Endodermal cell (in vitro differentiated cells): ENCODE measurements around the gene P2RY4. TPM values are rescaled to one million over a fixed set of nuclear protein-coding genes. Genes with fewer than 3 reads are reported as not detected.

Source experiments
- DNase-seq: peaks from one replicate; pipeline ENCODE4 v3.0.0-alpha.2; 2017
- H3K27ac ChIP-seq: 2 replicates; pipeline ENCODE4 v1.5.1; 2013; ENCODE audit warnings: mild to moderate bottlenecking, low read depth, low read length, moderate library complexity
- H3K27me3 ChIP-seq: 2 replicates; pipeline ENCODE4 v1.6.1; 2013; ENCODE audit warnings: mild to moderate bottlenecking, low read length, moderate library complexity; ENCODE audit not compliant: insufficient read depth, control insufficient read depth, poor library complexity, severe bottlenecking
- H3K36me3 ChIP-seq: 2 replicates; pipeline ENCODE4 v1.7.0; 2013; ENCODE audit warnings: mild to moderate bottlenecking, low read length, moderate library complexity; ENCODE audit not compliant: control insufficient read depth, insufficient read depth
- H3K4me1 ChIP-seq: one replicate; pipeline ENCODE4 v1.7.0; 2013; ENCODE audit warnings: low read length; ENCODE audit not compliant: control insufficient read depth, insufficient read depth
- H3K4me3 ChIP-seq: 2 replicates; pipeline ENCODE4 v1.5.1; 2013; ENCODE audit warnings: mild to moderate bottlenecking, low read length, moderate library complexity
- H3K9ac ChIP-seq: 2 replicates; pipeline ENCODE4 v1.6.1; 2013; ENCODE audit warnings: mild to moderate bottlenecking, low read length, moderate library complexity; ENCODE audit not compliant: poor library complexity, severe bottlenecking; ENCODE audit errors: extremely low read depth
- H3K9me3 ChIP-seq: 2 replicates; pipeline ENCODE4 v1.6.1; 2013; ENCODE audit warnings: mild to moderate bottlenecking, low read length, moderate library complexity; ENCODE audit not compliant: control insufficient read depth
- H3K27ac Mint-ChIP-seq: 2 replicates; pipeline ENCODE4 v1.8.0; 2020; ENCODE audit warnings: mixed read lengths
- H3K27me3 Mint-ChIP-seq: 2 replicates; pipeline ENCODE4 v1.8.0; 2021; ENCODE audit warnings: mild to moderate bottlenecking, mixed read lengths; ENCODE audit not compliant: insufficient read depth
- H3K36me3 Mint-ChIP-seq: 2 replicates; pipeline ENCODE4 v1.8.0; 2020; ENCODE audit warnings: low read depth, mixed read lengths
- H3K4me1 Mint-ChIP-seq: 2 replicates; pipeline ENCODE4 v1.8.0; 2020; ENCODE audit warnings: mixed read lengths
- H3K4me3 Mint-ChIP-seq: 2 replicates; pipeline ENCODE4 v1.8.0; 2020; ENCODE audit warnings: mild to moderate bottlenecking, moderate library complexity, mixed read lengths
- H3K9me3 Mint-ChIP-seq: 2 replicates; pipeline ENCODE4 v1.8.0; 2020; ENCODE audit warnings: mild to moderate bottlenecking, mixed read lengths
- WGBS, 2 experiments: methylation state at CpG; one replicate each; pipeline versions ENCODE4 v1.1.5 to v1.1.7; 2013; ENCODE audit warnings: missing lambda C conversion rate in 2 of 2, mixed read lengths in 1 of 2; ENCODE audit not compliant: insufficient coverage in 1 of 2, insufficient read length in 1 of 2; 5-methylcytosine and 5-hydroxymethylcytosine counted together
- total RNA-seq, 2 donors: library from RNA; stranded (reverse); fragmentation: NEBNext Ultra II Directional in 1 of 2; extraction: Animal tissue kit (Norgen Biotek cat#: 25700) in 1 of 2; gene quantifications; 2 replicates in 1 of 2; 3 replicates in 1 of 2; pipeline ENCODE4 v1.2.1, GENCODE V29; 2021
- TF ChIP-seq, protein P1 (sequence below): fragments of 200-600 bp; sonication (generic); conservative IDR thresholded peaks from 2 replicates; pipeline ENCODE4 v1.5.0; 2021; ENCODE audit warnings: antibody characterized with exemption, mild to moderate bottlenecking

The P2RY4 gene
- total RNA-seq, 2 donors from 2014 or later = 0.22 TPM

DNA sequence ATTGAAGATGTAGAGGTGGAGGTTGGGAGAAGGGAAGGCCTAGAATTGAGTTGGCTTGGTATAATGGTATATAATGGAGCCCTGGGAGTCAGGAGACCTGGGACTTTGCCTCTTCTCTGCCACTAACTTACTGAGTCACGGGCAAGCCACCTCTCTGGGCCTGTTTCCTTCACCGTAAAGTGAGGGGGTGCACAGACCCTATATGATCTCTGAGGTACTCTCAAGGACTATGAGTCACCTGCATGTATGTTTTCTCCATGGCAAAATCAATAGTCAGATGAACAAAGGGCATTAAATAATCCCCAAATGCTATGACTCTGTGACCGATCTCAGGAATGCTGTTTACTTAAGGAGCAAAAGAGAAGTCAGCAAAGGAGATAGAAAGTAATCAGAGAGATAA, 5.1 kb downstream of the P2RY4 start:
- no peak overlapping the region for H3K27ac ChIP-seq
- H3K9me3 ChIP-seq = no peaks in the 10 kb centered on the region
- no peak for DNase-seq
- TF ChIP-seq, protein P1, sequence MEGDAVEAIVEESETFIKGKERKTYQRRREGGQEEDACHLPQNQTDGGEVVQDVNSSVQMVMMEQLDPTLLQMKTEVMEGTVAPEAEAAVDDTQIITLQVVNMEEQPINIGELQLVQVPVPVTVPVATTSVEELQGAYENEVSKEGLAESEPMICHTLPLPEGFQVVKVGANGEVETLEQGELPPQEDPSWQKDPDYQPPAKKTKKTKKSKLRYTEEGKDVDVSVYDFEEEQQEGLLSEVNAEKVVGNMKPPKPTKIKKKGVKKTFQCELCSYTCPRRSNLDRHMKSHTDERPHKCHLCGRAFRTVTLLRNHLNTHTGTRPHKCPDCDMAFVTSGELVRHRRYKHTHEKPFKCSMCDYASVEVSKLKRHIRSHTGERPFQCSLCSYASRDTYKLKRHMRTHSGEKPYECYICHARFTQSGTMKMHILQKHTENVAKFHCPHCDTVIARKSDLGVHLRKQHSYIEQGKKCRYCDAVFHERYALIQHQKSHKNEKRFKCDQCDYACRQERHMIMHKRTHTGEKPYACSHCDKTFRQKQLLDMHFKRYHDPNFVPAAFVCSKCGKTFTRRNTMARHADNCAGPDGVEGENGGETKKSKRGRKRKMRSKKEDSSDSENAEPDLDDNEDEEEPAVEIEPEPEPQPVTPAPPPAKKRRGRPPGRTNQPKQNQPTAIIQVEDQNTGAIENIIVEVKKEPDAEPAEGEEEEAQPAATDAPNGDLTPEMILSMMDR = no peak
- Mint-ChIP-seq H3K9me3 (peaks cover 68% of the 10 kb centered on the region), H3K36me3 (no peaks in the 10 kb centered on the region), H3K4me3 (no peak overlapping the region), H3K4me1 (peaks cover 25% of the 10 kb centered on the region), H3K27me3 (no peaks in the 10 kb centered on the region), H3K27ac (no peak overlapping the region)
- no peak overlapping the region for H3K9ac ChIP-seq
- no peaks in the 10 kb centered on the region for H3K36me3 ChIP-seq
- 83% methylated on average over 3 of the region's 3 CpGs; no CpG with 5 or more reads in 1 of the 2 experiments for WGBS, 2 experiments
- H3K4me1 ChIP-seq = peaks cover 2% of the 10 kb centered on the region
- H3K27me3 ChIP-seq = no peaks in the 10 kb centered on the region
- no peak overlapping the region for H3K4me3 ChIP-seq

DNA sequence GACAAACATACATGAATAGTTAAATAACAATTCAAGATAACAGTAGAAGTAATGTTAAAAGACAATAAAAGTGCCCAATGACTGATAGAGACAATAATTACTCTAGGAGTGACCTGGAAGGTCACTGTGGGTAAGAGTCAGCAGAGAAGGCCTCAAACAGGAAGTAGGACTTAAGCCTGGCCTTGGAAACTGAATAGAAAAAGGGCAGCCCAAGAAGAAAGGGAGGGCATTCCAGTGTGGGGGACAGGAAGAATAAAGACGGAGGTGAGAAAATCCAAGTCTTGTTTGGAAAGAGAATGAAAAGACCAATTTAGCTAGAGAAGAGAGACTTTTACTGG, 6.0 kb downstream of the P2RY4 start:
- Histone ChIP-seq H3K27ac (no peak overlapping the region), H3K4me3 (no peak overlapping the region), H3K36me3 (no peaks in the 10 kb centered on the region), H3K9me3 (no peaks in the 10 kb centered on the region), H3K27me3 (no peaks in the 10 kb centered on the region), H3K4me1 (peaks cover 2% of the 10 kb centered on the region), H3K9ac (no peak overlapping the region)
- Mint-ChIP-seq H3K27ac (no peak overlapping the region), H3K36me3 (no peaks in the 10 kb centered on the region), H3K27me3 (no peaks in the 10 kb centered on the region), H3K9me3 (peaks cover 66% of the 10 kb centered on the region), H3K4me3 (no peak overlapping the region), H3K4me1 (peaks cover 25% of the 10 kb centered on the region)
- 80 to 83% methylated on average over 1 of the region's 1 CpG for WGBS, 2 experiments
- TF ChIP-seq, protein P1 = no peak
- no peak for DNase-seq

DNA sequence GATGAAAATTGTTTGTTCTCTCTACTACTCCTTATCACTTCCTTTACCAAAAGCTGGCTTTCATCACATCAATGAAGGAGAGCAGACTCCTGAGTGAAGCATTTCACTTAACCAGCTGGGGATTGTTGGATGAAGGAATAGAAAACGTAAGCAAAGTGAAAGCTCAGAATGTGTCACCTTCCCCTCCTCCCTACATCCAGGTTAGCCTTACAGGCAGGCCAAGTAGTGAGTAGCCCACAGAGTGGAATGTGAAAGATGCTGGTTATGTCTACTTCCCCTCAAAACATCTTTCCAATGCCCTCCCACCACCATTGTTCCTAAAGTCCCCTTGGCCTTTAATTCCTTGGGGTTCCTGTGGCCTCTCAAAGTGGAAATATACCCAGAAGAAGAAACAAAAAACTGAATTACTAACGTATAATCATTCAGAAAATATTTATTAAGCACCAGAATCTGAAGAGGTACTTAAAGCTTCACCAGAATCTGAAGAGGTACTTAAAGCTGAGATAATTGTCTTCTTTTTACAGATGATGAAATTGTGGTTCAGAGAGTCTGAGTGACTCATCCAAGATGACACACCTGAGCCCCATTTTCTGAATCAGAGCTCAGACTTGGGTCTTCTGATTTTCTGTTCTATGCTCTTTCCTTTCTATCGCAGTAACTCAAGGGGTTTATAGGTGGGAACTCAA, 6.5 kb downstream of the P2RY4 start:
- Mint-ChIP-seq H3K27me3 (no peaks in the 10 kb centered on the region), H3K4me3 (no peak overlapping the region), H3K27ac (no peak overlapping the region), H3K4me1 (peaks cover 25% of the 10 kb centered on the region), H3K36me3 (no peaks in the 10 kb centered on the region), H3K9me3 (peaks cover 63% of the 10 kb centered on the region)
- H3K9me3 ChIP-seq = no peaks in the 10 kb centered on the region
- no peaks in the 10 kb centered on the region for H3K27me3 ChIP-seq
- DNase-seq = no peak
- peaks cover 2% of the 10 kb centered on the region for H3K4me1 ChIP-seq
- no peak overlapping the region for H3K4me3 ChIP-seq
- H3K9ac ChIP-seq = no peak overlapping the region
- no peaks in the 10 kb centered on the region for H3K36me3 ChIP-seq
- TF ChIP-seq, protein P1 = no peak
- H3K27ac ChIP-seq = no peak overlapping the region
- WGBS, 2 experiments = no CpG with 5 or more reads among the region's 3 CpGs
